Measurements from ENCODE around the gene ALG6.

DNA sequence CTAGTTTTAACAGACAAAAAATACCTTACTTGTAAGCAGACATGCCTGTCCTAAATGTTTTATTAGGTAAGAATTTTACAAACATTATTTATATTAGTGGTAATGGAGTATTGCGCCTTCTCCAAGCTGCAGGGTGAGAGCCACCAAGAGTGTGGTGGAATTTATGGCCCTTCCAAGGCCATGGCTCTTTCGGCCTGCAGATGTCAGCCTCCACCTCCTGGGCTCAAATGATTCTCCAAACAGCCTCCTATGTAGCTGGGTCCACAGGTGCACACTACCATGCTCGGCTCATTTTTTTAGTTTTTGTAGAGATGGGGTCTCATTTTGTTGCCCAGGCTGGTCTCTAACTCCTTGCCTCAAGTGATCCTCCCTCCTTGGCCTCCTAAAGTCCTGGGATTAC is 99.3 kb downstream of the ALG6 start:
- TF ChIP-seq, protein P1, sequence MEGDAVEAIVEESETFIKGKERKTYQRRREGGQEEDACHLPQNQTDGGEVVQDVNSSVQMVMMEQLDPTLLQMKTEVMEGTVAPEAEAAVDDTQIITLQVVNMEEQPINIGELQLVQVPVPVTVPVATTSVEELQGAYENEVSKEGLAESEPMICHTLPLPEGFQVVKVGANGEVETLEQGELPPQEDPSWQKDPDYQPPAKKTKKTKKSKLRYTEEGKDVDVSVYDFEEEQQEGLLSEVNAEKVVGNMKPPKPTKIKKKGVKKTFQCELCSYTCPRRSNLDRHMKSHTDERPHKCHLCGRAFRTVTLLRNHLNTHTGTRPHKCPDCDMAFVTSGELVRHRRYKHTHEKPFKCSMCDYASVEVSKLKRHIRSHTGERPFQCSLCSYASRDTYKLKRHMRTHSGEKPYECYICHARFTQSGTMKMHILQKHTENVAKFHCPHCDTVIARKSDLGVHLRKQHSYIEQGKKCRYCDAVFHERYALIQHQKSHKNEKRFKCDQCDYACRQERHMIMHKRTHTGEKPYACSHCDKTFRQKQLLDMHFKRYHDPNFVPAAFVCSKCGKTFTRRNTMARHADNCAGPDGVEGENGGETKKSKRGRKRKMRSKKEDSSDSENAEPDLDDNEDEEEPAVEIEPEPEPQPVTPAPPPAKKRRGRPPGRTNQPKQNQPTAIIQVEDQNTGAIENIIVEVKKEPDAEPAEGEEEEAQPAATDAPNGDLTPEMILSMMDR (IDR thresholded peaks at IDR 0.05) = no peak
- TF ChIP-seq POLR2A (IDR thresholded peaks at IDR 0.05) = no peak
